HG03103 (cell line): Measurements from ENCODE around the gene CHAMP1.

Source experiments
- ATAC-seq: cut with Tn5 transposase; IDR thresholded peaks from one replicate; pipeline ENCODE4 v1.9.1; 2021; ENCODE audit warnings: low read depth; ENCODE audit not compliant: unreplicated experiment

Gene CHAMP1, protein sequence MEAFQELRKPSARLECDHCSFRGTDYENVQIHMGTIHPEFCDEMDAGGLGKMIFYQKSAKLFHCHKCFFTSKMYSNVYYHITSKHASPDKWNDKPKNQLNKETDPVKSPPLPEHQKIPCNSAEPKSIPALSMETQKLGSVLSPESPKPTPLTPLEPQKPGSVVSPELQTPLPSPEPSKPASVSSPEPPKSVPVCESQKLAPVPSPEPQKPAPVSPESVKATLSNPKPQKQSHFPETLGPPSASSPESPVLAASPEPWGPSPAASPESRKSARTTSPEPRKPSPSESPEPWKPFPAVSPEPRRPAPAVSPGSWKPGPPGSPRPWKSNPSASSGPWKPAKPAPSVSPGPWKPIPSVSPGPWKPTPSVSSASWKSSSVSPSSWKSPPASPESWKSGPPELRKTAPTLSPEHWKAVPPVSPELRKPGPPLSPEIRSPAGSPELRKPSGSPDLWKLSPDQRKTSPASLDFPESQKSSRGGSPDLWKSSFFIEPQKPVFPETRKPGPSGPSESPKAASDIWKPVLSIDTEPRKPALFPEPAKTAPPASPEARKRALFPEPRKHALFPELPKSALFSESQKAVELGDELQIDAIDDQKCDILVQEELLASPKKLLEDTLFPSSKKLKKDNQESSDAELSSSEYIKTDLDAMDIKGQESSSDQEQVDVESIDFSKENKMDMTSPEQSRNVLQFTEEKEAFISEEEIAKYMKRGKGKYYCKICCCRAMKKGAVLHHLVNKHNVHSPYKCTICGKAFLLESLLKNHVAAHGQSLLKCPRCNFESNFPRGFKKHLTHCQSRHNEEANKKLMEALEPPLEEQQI

DNA sequence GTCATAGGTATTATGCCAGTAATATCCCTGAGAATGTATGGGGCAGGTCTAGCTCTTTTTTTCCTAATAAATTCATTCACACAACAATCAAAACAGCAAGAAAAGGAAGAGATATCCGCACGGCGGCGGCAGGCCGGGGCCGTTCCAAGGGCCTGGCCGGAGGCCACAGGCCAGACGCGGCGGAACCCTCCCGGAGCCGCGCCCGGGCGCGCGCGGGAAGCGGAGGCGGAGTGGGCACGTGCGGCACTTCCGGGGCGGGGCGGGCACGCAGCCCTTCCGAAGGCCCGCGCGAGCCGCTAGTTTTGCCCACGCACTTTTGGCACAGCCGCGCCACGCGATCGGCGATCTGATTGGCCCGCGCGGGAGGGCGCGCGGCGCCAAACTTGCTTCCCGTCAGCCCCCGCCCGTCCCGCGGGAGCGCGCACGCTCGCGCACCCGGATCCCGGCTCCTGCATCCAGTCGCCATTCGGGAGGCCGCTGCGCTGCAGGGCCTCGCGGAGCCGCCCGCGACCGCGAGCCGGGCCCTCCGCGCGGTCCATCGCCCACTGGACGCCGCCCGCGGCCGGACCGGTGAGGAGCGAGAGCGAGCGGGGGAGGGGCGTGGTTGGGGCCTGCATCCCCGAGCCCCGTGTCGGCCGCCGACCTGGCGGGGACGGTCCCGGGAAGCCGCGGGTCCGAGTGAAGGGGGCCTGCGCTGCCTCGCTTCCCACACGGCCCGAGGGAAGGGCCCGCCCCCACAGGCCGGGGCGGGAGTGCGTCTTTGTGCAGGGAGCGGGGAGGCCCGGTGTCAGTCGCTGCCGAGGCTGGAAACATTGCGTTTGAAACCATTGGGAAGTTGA, at the start of gene CHAMP1:
CHAMP1 (plus strand) TSS at position 430 of the 839 bp plus-strand sequence. CDS start 9,340 bp downstream, outside the sequence.
- ATAC-seq: peak; percentile 55

DNA sequence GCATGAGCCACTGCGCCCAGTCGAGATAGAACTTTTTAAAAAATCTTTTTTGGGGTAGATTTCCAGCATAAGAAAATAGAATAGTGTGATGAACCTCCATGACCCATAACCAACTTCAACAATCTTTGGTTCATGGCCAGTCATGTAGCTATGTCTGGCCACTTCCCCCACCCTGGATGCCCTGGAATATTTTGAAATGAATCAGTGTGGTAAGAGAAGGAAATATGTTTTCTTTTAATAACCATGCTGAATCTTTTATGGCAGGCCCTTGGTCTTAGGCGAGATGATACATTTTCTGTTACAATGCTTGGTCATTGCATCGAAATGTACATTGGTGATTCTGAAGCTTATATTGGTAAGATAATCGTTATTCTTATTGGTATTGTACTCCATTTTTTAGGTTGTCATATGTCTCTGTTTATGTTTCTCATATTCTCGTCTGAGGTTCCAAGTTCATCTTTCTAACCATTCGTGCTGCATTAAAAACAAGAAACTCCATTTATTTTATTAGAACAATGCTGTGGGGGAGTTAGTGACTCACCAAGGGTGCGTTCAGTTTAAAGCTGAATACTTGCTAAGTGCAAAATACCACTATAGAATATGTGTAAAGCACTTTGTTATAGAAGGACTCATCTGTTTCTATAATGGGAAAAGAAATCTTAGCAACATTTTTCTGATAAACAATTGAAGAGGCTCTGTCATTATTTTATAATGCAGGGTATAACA, 49.3 kb upstream of the CHAMP1 start:
- ATAC-seq: no peak

DNA sequence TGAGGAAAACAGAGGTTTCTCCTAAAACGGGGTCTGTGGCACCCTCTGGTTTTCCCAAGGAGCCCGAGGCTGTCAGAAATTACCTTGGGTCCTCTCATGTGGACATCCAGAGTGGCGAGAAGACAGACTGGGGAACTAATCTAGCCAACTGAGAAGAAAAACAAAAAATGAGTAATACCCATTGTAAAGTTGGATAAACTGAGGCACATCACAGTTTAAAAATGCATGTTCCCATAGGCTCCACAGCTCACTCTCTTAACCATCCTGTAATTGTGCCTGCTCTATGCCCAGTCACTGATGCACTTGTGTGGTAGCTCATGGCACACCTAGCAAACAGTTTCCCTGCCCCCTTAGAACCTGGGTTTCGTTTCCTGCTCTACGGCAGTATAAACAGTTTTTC, 48.1 kb upstream of the CHAMP1 start:
- ATAC-seq: no peak

DNA sequence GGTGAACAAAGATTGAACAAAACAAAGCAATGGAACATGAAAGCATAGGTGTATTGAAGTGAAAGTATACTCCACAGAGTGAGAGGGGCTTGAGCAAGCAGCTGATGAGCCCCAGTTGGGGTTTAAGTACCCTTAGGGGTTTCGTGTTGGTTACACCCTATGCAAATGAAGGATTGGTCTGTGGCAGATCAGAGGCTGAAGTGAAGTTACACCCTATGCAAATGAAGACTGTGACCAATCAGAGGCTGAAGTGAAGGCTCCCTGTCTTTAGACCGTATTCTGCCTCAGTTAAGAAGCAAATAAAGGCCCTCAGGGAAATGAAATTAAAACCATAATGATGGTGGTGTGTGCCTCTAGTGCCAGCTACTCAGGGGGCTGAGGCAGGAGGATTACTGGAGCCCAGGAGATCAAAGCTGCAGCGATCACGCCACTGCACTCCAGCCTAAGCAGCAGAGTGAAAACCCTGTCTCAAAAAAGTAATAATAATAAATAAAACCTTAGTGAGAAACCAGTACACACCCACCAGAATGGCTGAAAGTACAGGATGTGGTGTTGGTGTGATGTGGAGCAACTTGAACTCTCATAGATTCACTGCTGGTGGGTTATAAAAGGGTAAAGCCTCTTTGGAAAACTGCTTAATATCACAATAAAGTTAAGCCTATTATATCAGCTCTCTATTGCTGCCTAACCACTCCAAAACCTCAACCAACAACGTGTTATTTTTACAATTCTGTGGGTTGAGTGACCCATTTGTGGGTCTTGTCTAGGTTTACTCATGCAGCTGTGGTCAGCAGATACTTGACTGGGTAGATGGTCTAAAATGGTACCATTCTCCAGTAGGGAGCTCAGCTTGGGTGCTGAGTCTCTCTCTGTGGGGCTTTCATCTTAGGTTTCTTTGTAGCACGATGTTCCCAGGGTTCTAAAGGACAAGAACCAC, 45.7 kb upstream of the CHAMP1 start:
- no peak for ATAC-seq

DNA sequence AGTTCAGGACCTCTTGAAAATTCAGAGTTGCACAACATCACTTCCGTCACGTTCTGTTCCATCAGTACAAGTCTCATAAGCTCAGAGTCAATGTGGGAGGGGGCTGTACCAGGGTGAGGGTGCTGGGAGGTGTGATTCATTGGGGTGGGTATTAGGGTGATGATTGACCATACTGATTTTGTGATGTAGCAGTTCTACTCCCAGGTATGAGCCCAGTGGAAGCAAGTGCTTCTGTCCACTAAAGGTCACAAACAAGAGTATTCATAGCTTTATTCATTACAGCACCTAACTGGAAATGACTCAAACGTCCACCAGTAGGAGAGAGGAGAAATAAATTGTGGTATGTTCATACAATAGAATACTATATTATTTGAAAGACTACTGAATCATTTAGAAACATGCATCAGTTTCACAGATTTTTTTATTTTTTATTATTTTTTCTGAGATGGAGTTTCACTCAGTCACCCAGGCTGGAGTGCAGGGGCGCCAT, 45.0 kb upstream of the CHAMP1 start:
- no peak for ATAC-seq

DNA sequence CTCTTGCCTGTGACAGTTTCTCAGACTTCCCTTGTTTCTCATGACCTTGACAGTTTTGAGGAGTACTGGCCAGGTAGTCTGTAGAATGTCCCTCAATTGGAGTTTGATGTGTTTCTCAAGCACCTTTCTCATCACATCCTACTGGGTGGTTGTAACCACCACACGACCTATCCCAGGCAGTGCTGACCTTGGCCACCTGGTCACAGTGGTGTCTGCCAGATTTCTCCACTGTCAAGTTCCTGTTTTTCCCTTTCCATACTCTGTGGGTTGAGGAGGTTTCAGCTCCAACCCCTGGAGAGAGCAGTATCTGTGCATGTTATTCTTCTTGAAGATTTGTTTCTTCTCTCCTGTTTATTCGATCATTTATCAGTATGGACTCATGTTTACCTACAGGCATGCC, 41.3 kb upstream of the CHAMP1 start:
- ATAC-seq: no peak

DNA sequence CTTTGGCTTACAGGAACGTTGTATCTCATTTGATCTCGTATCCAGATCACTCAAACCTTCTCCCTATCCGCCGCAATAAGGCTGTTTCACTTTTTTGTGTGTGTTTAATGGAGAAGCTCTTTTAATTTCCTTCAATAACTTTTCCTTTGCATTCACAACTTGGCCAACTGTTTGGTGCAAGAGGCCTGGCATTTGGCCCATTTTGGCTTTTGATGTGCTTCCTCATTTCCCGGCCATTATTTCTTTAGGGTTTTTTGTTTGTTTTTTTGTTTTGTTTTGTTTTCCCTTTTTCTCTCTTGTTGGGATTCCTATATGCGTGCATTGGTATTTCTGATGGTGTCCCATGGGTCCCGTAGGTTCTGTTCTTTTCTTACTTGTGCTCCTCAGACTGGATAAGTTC, 39.0 kb upstream of the CHAMP1 start:
- ATAC-seq: no peak

DNA sequence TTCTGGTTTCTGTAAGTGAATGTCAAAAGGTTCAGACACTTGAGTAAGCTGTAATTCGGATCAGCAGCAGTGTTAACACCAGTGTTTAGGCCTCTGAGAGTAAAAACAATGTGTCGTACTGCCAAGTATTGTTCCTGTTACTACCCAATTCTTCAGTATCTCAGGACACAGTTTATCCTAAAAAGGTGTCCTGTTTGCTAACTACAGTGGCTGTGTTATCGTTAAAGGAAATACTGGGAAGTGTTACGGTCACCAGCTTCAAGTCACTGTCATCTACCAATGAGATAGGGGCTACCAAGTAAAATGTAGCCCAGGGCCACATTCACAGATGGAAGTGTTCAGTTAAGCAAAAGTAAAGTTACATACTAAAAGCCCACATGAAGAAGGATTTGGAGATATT, 35.2 kb upstream of the CHAMP1 start:
- ATAC-seq: no peak

DNA sequence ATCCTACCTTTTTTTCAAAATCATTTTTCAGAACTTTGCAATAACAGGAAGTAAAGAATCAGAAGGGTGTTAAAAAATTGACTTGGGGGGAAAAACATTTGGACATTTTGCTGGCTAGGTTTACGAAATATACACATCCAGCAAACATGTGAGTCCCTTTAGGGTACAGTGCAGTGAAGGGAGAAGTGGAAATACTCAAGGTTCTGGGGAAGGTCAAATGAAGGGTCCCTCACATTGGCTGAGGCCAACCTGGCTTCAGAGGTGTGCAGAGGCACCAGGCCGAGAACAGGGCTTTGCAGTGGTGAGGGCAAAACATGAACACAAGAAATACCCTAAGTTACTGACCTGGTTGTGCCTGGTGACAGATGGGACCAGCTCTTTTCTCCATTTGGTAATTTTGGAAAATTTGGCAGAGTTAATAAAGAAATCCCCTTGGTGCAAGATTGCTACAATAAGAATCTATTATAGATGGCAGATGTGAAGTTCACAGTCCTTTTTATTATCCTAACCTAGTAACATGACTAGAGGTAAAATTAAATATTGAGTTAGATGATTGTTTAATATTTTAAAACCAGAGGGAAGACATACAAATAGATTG, 34.4 kb upstream of the CHAMP1 start:
- no peak for ATAC-seq

DNA sequence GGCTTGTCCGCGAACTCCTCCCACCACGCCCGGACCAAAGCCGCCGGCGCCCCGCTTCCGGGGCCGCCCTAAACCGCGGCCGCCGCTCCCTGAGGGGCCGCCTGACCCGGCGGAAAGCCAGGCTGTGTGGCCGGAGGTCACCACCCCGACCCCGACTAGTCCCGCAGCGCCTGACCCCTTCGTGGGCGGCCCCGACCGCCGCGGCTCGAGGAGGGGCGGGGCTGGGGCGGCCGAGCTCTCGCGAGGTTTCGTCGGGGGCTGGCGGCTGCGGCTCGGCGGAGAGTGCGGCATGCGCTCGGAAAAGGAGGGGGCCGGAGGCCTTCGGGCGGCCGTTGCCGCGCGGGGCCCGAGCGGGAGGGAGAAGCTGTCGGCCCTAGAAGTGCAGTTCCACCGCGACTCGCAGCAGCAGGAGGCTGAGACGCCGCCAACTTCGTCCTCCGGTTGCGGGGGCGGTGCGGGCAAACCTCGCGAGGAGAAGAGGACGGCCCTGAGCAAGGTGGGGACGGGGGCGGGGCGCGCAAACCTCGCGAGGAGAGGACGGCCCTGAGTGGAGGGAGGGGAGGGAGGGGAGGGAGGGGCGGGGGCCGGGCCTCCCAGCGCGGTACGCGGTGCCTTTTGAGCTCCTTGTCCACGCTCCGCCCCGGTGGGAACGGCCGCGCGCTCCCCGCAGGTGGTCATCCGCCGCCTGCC, 32.8 kb upstream of the CHAMP1 start, which contains the start of gene UPF3A:
UPF3A (plus strand) TSS at position 251 of the 690 bp plus-strand sequence; CDS start at position 290, 39 bp downstream.
- peak; percentile 51 for ATAC-seq

DNA sequence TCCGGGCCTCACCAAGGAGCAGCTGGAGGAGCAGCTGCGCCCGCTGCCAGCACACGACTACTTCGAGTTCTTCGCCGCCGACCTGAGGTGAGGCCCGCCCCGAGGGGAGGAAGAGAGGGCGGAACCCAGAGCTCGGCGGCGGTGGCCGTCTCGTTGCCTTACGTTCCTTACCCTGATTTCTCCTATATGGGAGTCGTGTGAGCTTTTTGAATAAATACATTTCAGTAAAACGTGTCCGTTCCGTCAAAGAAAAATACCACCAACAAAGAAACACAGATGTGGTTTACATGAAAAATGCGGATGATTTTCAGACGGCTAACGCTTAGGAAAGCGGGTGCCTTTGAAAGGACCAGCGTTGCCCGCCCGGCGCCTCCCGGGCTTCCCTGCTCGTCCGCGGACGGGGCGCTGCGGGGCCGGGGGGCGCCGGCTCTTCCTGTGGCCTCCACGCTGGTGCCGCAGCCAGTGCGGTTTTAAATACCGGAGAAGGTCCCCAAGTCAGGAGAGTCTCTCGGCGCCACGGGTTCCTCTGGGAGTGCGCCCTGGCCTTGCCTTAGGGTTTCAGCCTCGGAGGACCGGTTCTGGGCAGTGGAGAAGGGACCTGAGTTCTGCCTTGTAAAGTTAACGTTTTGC, 32.1 kb upstream of the CHAMP1 start:
- peak; percentile 37 for ATAC-seq

DNA sequence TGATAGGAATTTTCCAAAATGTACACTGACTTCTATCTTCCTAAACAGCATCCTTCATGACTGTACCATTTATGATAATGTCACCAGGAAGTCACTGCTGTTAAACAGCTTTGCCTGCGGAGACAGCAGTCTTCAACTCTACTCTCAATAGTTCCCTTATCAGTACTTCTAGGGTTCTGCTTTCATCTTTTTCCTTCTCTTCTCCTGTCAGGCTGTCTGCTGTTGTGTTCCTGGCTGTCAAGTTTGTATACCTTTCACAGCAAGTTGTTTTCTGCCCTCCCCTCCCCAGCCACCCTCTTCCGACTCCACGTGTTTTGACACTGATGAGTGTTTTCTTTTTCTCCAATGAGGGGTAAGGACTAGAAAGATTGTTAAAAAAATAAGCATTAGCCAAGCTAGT, 30.7 kb upstream of the CHAMP1 start:
- ATAC-seq: no peak

DNA sequence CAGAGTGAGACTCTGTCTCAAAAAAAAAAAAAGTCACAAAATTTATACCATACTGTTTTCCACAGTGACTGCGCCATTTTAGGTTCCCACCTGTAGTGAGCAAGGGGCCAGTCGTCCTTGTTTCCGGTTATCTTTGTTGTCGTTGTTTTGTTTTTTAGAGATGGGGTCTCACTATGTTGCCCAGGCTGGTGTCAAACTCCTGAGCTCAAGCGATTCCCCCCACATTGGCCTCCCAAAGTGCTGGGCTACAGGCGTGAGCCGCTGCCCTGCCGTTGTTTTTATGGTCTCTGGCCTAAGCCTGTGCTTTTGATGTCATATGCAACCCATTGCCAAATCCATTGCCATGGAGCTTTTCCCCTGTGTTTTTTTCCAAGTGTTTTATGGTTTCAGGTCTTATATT, 29.6 kb upstream of the CHAMP1 start:
- ATAC-seq: no peak

DNA sequence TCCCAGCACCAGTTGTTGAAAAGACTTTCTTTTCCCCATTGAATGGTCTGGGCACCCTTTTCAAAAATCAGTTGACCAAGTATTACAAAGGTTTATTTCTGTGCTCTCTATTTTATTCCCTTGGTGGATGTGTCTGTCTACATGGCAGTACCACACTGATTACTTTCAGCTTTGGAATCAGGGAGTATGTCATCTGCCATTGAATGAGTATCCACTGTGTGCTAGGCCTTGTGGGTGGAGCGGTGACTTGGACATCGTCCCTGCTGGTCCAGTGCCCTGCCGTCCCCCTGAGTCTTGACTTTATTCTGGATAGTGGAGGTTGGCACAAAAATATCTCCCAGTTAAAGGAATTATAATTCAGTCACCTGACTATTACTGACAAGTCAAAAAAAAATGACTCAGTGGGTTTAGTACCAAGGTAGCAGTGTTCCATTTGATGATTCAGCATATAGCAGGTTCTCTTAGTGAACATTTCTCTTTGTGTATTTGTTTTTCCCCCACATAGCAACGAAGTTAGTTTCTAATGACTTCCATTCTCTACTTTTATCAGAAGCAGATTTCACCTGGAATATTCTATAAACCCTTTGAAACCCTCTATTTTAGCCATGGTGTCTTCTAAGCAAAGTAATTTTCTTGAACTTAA, 29.0 kb upstream of the CHAMP1 start:
- ATAC-seq: no peak

DNA sequence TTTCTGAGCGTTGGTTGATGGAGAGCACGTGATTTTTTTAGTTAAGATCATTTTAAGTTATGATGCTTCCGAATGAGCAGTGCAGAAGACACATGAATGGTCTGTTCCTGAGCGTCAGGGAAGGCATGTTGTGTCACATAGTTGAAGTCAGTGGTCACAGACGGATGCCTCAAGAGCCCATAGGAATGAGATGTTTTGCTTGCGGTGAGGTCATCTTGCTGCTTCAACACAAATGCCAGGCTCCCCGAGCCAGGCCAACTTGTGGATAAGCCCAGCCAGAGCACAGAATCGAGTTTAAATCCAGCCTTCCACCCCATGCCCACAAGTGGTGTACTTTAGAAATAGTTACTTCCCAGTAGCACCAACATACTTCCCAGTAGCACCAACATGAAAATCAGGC, 27.5 kb upstream of the CHAMP1 start:
- no peak for ATAC-seq

DNA sequence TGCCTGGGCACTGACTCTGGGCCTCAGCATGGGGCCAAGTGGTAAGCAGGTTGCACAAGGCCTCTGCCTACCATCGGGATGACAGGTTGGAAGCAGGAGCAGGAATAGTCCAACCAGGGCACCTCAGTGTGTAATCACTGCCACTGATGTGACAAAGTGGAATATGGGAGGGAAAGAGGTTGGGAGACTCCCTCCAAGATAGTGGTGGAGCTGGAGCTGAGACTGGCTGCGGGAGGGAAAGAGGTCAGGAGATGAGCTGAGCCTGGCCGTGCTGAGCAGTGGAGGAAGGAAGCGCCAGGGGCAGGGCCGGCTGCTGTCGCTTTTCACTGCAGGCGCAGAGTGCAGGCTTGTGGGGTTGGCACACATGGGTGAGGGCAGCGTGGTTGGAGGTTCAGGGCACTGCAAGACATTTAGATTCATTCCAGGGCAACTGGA, 26.1 kb upstream of the CHAMP1 start:
- ATAC-seq: no peak

DNA sequence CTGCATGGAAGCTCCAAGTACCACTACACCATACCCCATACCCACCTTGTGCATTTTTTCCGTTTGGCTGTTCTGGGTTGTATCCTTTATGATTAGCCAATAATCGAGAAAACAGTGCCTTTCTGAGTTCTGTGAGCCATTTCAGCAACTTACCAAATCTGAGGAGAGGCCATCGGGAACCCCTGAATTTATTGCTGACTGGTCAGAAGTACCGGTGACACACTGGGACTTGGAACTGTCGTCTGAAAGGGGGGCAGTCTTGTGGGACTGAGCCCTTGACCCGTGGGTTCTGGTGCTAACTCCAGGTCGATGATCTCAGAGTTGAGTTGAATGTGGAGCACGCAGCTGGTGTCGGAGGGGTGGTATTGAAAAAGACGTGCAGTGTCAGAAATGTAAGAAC, 17.9 kb upstream of the CHAMP1 start:
- no peak for ATAC-seq
